Hepatocyte (in vitro differentiated cells): ENCODE data around the gene PARP8.
"Not testable (repeated sequence)": the region's sequence is repeated elsewhere in the genome, so short reads cannot be mapped to it uniquely, and the experiment has no call there.

ENCODE experiments used
- CTCF ChIP-seq: fragments of 200-600 bp; sonication (generic); IDR thresholded peaks from 2 replicates; pipeline ENCODE4 v1.5.1; 2016; ENCODE audit warnings: antibody characterized with exemption, mild to moderate bottlenecking; ENCODE audit not compliant: poor library complexity
- EZH2phosphoT487 ChIP-seq: fragments of 200-600 bp; sonication (generic); IDR thresholded peaks from one replicate; pipeline ENCODE4 v1.6.1; 2018; ENCODE audit warnings: antibody characterized with exemption, mild to moderate bottlenecking, low read depth, moderate library complexity; ENCODE audit not compliant: unreplicated experiment, severe bottlenecking

- TF ChIP-seq CTCF, EZH2phosphoT487: not testable (repeated sequence)
Measured at GRCh38 chr5:50673444-50673843, 7.0 kb downstream of the PARP8 start.
